ENCODE results near the gene TICAM1.
"Not testable (repeated sequence)": the region's sequence is repeated elsewhere in the genome, so short reads cannot be mapped to it uniquely, and the experiment has no call there.

TICAM1 gene

DNA sequence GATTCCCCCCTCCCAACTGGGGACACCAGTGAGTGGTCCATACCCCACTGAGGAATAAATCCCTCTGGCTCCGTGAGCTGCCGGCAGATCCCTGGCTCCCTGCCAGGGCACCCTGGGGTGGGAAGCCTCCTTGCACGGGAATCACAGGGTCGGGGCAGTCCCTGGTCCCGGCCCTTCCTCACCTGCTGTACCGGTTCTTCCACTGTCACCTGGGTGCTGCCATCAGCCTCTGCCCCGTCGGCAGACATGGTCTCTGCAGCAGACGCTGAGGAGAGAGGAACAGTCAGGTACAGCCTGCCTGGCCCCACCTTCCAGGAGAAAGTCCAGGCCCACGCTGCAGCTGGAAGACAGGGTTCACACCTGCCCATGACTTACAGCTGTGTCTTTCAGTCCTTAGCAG, 29.6 kb upstream of the TICAM1 start:
- no peak overlapping the region for H2BK5ac ChIP-seq (ENCODE audit: low read length)
- no peak overlapping the region for H3K23ac ChIP-seq (ENCODE audit: low read length)
- no peak overlapping the region for H2BK120ac ChIP-seq (ENCODE audit: low read depth, low read length)
- H3K79me1 ChIP-seq (ENCODE audit: low read length): peaks cover under 1% of the 10 kb centered on the region
- H3K4me2 ChIP-seq (ENCODE audit: low read length): no peak overlapping the region
- H2BK15ac ChIP-seq (replicated peaks; ENCODE audit: low read depth): no peak overlapping the region
- no peak overlapping the region for H3K4ac ChIP-seq (ENCODE audit: low read depth, low read length)
- no peaks in the 10 kb centered on the region for H3K4me1 ChIP-seq (ENCODE audit: control insufficient read depth, low read depth, low read length)
- H4K5ac ChIP-seq (ENCODE audit: low read length): no peak overlapping the region
- no peaks in the 10 kb centered on the region for H3K36me3 ChIP-seq (ENCODE audit: control insufficient read depth, insufficient read depth, low read length)
- H3K27me3 ChIP-seq (ENCODE audit: insufficient read depth, low read length, poor library complexity): no peaks in the 10 kb centered on the region
- H3K18ac ChIP-seq (ENCODE audit: low read length): no peak overlapping the region
- no peak overlapping the region for H3K27ac ChIP-seq (ENCODE audit: low read depth, low read length)
- WGBS (ENCODE audit: extremely low coverage, insufficient coverage, low lambda C conversion rate): no CpG with 5 or more reads among the region's 10 CpGs
- H3K79me2 ChIP-seq (ENCODE audit: control insufficient read depth, insufficient read depth, low read length): peaks cover under 1% of the 10 kb centered on the region
- no peak overlapping the region for H3K56ac ChIP-seq (ENCODE audit: low read length)
- no peak overlapping the region for H4K8ac ChIP-seq (ENCODE audit: low read depth, low read length)
- no peak overlapping the region for H3K9ac ChIP-seq (ENCODE audit: low read length)
- no peak for DNase-seq
- H2AK5ac ChIP-seq (ENCODE audit: low read length): no peak overlapping the region
- H3K4me3 ChIP-seq (ENCODE audit: low read length): no peak overlapping the region

DNA sequence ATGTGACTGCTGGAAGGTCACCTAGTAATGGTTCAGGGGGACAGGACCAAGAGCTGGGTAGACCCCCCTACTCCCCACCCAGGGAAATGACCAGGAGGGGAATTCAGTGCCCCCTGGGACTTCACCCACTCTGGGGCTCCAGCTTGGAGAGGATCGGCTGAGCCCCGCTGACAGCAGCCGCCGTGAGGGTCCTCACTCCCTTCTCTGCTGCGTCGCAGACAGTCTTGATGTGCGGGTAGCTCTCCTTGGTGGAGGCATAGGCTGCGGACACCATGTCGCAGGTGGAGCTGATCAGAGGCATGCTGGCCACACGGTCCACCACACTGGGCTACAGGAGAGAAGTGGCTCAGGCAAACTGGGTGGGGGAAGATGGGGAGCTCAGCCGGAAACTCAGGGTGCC, 28.2 kb upstream of the TICAM1 start:
- H3K23ac ChIP-seq (ENCODE audit: low read length): no peak overlapping the region
- no peak overlapping the region for H4K8ac ChIP-seq (ENCODE audit: low read depth, low read length)
- no peak overlapping the region for H2AK5ac ChIP-seq (ENCODE audit: low read length)
- no peak overlapping the region for H2BK120ac ChIP-seq (ENCODE audit: low read depth, low read length)
- WGBS (ENCODE audit: extremely low coverage, insufficient coverage, low lambda C conversion rate): no CpG with 5 or more reads among the region's 11 CpGs
- H3K4me2 ChIP-seq (ENCODE audit: low read length): no peak overlapping the region
- H3K4me1 ChIP-seq (ENCODE audit: control insufficient read depth, low read depth, low read length): no peaks in the 10 kb centered on the region
- no peak for DNase-seq
- no peak overlapping the region for H3K56ac ChIP-seq (ENCODE audit: low read length)
- no peak overlapping the region for H2BK5ac ChIP-seq (ENCODE audit: low read length)
- H3K36me3 ChIP-seq (ENCODE audit: control insufficient read depth, insufficient read depth, low read length): no peaks in the 10 kb centered on the region
- H3K4me3 ChIP-seq (ENCODE audit: low read length): no peak overlapping the region
- H3K4ac ChIP-seq (ENCODE audit: low read depth, low read length): no peak overlapping the region
- no peak overlapping the region for H4K5ac ChIP-seq (ENCODE audit: low read length)
- no peak overlapping the region for H2BK15ac ChIP-seq (replicated peaks; ENCODE audit: low read depth)
- no peak overlapping the region for H3K18ac ChIP-seq (ENCODE audit: low read length)
- no peak overlapping the region for H3K27ac ChIP-seq (ENCODE audit: low read depth, low read length)
- H3K79me1 ChIP-seq (ENCODE audit: low read length): no peaks in the 10 kb centered on the region
- H3K27me3 ChIP-seq (ENCODE audit: insufficient read depth, low read length, poor library complexity): no peaks in the 10 kb centered on the region
- no peak overlapping the region for H3K9ac ChIP-seq (ENCODE audit: low read length)
- no peaks in the 10 kb centered on the region for H3K79me2 ChIP-seq (ENCODE audit: control insufficient read depth, insufficient read depth, low read length)

DNA sequence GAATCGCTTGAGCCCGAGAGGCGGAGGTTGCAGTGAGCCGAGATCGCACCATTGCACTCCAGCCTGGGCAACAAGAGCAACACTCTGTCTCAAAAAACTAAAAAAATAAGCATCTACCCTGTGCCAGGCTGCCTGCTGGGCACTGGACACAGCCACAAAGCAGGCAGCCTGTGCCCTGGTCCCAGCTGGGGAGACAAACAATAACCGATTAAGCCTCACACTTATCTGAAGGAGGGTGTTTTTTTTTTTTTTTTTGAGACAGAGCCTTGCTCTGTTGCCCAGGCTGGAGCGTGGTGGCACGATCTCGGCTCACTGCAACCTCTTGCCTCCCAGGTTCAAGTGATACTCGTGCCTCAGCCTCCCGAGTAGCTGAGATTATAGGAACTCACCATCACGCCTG, 25.0 kb upstream of the TICAM1 start:
- not testable (repeated sequence) for H3K36me3 ChIP-seq (ENCODE audit: control insufficient read depth, insufficient read depth, low read length); H3K4me2 ChIP-seq (ENCODE audit: low read length); H3K79me2 ChIP-seq (ENCODE audit: control insufficient read depth, insufficient read depth, low read length); H3K56ac ChIP-seq (ENCODE audit: low read length); H4K8ac ChIP-seq (ENCODE audit: low read depth, low read length); H2BK5ac ChIP-seq (ENCODE audit: low read length); H3K27me3 ChIP-seq (ENCODE audit: insufficient read depth, low read length, poor library complexity); H3K4ac ChIP-seq (ENCODE audit: low read depth, low read length); H2BK120ac ChIP-seq (ENCODE audit: low read depth, low read length); H3K79me1 ChIP-seq (ENCODE audit: low read length); H4K5ac ChIP-seq (ENCODE audit: low read length); H3K18ac ChIP-seq (ENCODE audit: low read length); H3K23ac ChIP-seq (ENCODE audit: low read length); H3K4me1 ChIP-seq (ENCODE audit: control insufficient read depth, low read depth, low read length); H3K4me3 ChIP-seq (ENCODE audit: low read length); H2BK15ac ChIP-seq (replicated peaks; ENCODE audit: low read depth); H2AK5ac ChIP-seq (ENCODE audit: low read length); DNase-seq; H3K27ac ChIP-seq (ENCODE audit: low read depth, low read length); H3K9ac ChIP-seq (ENCODE audit: low read length)
- WGBS (ENCODE audit: extremely low coverage, insufficient coverage, low lambda C conversion rate): no CpG with 5 or more reads among the region's 12 CpGs

DNA sequence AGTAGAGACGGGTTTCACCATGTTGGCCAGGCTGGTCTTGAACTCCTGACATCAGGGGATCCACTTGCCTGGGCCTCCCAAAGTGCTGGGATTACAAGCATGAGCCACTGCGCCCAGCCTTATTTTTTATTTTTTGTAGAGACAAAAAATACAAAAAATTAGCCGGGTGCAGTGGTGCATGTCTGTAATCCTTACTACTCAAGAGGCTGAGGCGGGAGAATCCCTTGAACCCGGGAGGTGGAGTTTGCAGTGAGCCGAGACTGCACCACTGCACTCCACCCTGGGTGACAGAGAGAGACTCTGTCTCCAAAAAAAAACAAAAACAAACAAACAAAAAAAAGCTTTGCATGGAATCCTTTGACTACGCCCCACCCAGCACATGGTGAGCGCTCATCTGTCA, 22.0 kb upstream of the TICAM1 start:
- H4K5ac ChIP-seq (ENCODE audit: low read length); H4K8ac ChIP-seq (ENCODE audit: low read depth, low read length); H3K18ac ChIP-seq (ENCODE audit: low read length); H3K27me3 ChIP-seq (ENCODE audit: insufficient read depth, low read length, poor library complexity); H3K23ac ChIP-seq (ENCODE audit: low read length); H3K4ac ChIP-seq (ENCODE audit: low read depth, low read length); H3K79me1 ChIP-seq (ENCODE audit: low read length); DNase-seq; H2BK120ac ChIP-seq (ENCODE audit: low read depth, low read length); H3K79me2 ChIP-seq (ENCODE audit: control insufficient read depth, insufficient read depth, low read length); H2BK5ac ChIP-seq (ENCODE audit: low read length); H3K9ac ChIP-seq (ENCODE audit: low read length); H3K4me2 ChIP-seq (ENCODE audit: low read length); H3K27ac ChIP-seq (ENCODE audit: low read depth, low read length); H3K4me3 ChIP-seq (ENCODE audit: low read length); H3K4me1 ChIP-seq (ENCODE audit: control insufficient read depth, low read depth, low read length); H3K56ac ChIP-seq (ENCODE audit: low read length); H3K36me3 ChIP-seq (ENCODE audit: control insufficient read depth, insufficient read depth, low read length); H2BK15ac ChIP-seq (replicated peaks; ENCODE audit: low read depth); H2AK5ac ChIP-seq (ENCODE audit: low read length): not testable (repeated sequence)
- no CpG with 5 or more reads among the region's 8 CpGs for WGBS (ENCODE audit: extremely low coverage, insufficient coverage, low lambda C conversion rate)

DNA sequence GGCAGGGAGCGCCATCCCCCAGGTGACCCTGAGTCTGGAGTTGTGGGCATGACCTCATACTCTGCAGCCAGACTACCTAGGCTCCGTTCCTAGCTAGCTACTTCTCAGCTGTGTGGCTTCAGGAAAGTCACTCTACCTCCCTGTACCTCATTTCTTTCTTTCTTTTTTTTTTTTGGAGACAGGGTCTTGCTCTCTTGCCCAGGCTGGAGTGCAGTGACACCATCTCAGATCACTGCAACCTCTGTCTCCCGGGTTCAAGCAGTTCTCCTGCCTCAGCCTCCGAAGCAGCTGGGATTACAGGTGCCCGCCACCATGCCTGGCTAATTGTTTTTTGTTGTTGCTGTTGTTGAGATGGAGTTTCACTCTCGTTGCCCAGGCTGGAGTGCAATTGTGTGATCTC, 21.0 kb upstream of the TICAM1 start:
- WGBS (ENCODE audit: extremely low coverage, insufficient coverage, low lambda C conversion rate): no CpG with 5 or more reads among the region's 6 CpGs
- Histone ChIP-seq H3K36me3 (ENCODE audit: control insufficient read depth, insufficient read depth, low read length) (peaks cover 2% of the 10 kb centered on the region), H2AK5ac (ENCODE audit: low read length) (no peak overlapping the region)

DNA sequence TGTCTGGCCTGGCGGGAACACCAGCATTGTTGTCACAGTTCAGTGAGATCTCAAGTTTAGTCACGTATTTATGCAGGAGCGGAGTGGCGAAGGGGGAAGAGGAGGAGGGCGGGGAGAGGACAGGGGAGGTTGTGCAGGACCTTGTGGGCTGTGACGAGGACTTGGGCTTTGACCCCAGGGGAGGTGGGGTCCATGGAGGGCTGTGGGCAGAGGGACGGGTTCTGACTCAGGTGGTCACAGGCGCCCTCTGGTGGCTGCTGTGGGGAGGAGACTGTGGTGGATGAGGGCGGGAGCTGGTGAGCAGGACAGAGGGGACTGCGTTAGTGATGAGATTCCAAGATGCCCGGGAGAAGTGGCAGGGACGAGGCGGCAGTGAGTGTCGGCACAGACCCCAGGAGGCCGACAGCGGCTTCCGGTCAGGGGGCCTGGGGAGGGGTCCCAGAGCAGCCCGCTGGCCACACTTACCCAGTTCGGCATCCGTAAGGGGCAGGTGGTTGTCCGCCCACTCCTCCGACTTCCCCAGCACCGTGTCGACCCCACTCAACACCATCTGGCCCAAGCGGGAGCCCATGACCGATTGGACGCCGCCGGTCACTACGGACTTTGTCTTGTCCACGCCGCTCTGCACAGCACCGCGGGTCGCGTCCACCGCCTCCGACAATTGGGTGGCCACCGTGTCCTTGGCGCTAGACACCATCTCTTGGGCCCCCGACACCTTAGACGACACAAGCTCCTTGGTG, 20.2 kb upstream of the TICAM1 start:
- Histone ChIP-seq H3K4ac (ENCODE audit: low read depth, low read length) (no peak overlapping the region), H2AK5ac (ENCODE audit: low read length) (no peak overlapping the region), H2BK120ac (ENCODE audit: low read depth, low read length) (no peak overlapping the region), H4K5ac (ENCODE audit: low read length) (no peak overlapping the region), H3K36me3 (ENCODE audit: control insufficient read depth, insufficient read depth, low read length) (peaks cover 3% of the 10 kb centered on the region), H3K9ac (ENCODE audit: low read length) (no peak overlapping the region), H2BK15ac (replicated peaks; ENCODE audit: low read depth) (no peak overlapping the region), H3K23ac (ENCODE audit: low read length) (no peak overlapping the region), H3K56ac (ENCODE audit: low read length) (no peak overlapping the region), H3K27me3 (ENCODE audit: insufficient read depth, low read length, poor library complexity) (no peaks in the 10 kb centered on the region), H3K27ac (ENCODE audit: low read depth, low read length) (no peak overlapping the region), H3K18ac (ENCODE audit: low read length) (no peak overlapping the region), H3K4me2 (ENCODE audit: low read length) (no peak overlapping the region), H3K79me2 (ENCODE audit: control insufficient read depth, insufficient read depth, low read length) (no peaks in the 10 kb centered on the region), H3K4me3 (ENCODE audit: low read length) (no peak overlapping the region), H2BK5ac (ENCODE audit: low read length) (no peak overlapping the region), H3K4me1 (ENCODE audit: control insufficient read depth, low read depth, low read length) (no peaks in the 10 kb centered on the region), H3K79me1 (ENCODE audit: low read length) (no peaks in the 10 kb centered on the region), H4K8ac (ENCODE audit: low read depth, low read length) (no peak overlapping the region)
- peak; percentile 77 for DNase-seq
- no CpG with 5 or more reads among the region's 42 CpGs for WGBS (ENCODE audit: extremely low coverage, insufficient coverage, low lambda C conversion rate)

More for the DNA sequence above, 21.0 kb upstream of the TICAM1 start:
- Histone ChIP-seq H2BK120ac (ENCODE audit: low read depth, low read length) (no peak overlapping the region), H2BK15ac (replicated peaks; ENCODE audit: low read depth) (no peak overlapping the region), H3K4me2 (ENCODE audit: low read length) (no peak overlapping the region), H3K27ac (ENCODE audit: low read depth, low read length) (no peak overlapping the region), H3K18ac (ENCODE audit: low read length) (no peak overlapping the region), H3K4ac (ENCODE audit: low read depth, low read length) (no peak overlapping the region), H3K4me3 (ENCODE audit: low read length) (no peak overlapping the region), H3K23ac (ENCODE audit: low read length) (no peak overlapping the region), H3K79me2 (ENCODE audit: control insufficient read depth, insufficient read depth, low read length) (no peaks in the 10 kb centered on the region), H3K79me1 (ENCODE audit: low read length) (no peaks in the 10 kb centered on the region), H3K9ac (ENCODE audit: low read length) (no peak overlapping the region), H3K27me3 (ENCODE audit: insufficient read depth, low read length, poor library complexity) (no peaks in the 10 kb centered on the region), H2BK5ac (ENCODE audit: low read length) (no peak overlapping the region), H3K4me1 (ENCODE audit: control insufficient read depth, low read depth, low read length) (no peaks in the 10 kb centered on the region), H4K8ac (ENCODE audit: low read depth, low read length) (no peak overlapping the region), H3K56ac (ENCODE audit: low read length) (no peak overlapping the region), H4K5ac (ENCODE audit: low read length) (no peak overlapping the region)
- no peak for DNase-seq
